Stimulated activated CD8-positive, alpha-beta memory T cell treated with anti-CD3 and anti-CD28 coated beads, Interleukin-7, amount 100 ng/mL, for 1 hour (primary cell): Measurements from ENCODE around the gene PROM1.

ENCODE experiments used
- DNase-seq, 2 donors: peaks; one replicate each; pipeline ENCODE4 v3.0.0-alpha.2; 2020; ENCODE audit warnings: low read depth in 2 of 2

The PROM1 gene

DNA sequence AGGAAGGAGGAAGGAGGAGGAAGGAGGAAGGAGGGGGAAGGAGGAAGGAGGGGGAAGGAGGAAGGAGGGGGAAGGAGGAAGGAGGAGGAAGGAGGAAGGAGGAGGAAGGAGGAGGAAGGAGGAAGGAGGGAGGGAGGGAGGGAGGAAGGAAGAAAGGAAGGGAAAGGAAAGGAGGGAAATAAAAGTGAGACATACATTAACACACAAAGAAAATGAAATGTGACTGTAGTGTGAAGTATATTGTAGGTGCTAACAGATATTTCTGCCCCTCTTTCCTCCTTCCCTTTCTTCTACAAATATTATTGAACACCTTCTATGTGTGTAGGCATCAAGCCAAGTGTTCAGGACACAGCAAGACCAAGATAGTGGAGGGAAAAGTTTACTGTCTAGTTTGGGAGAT is 26.4 kb upstream of the PROM1 start:
- no peak for DNase-seq

GRCh38 chr4:16109256-16109655 is 25.4 kb upstream of the PROM1 start:
- DNase-seq: no peak

GRCh38 chr4:16106956-16107355 is 23.1 kb upstream of the PROM1 start:
- no peak for DNase-seq

DNA sequence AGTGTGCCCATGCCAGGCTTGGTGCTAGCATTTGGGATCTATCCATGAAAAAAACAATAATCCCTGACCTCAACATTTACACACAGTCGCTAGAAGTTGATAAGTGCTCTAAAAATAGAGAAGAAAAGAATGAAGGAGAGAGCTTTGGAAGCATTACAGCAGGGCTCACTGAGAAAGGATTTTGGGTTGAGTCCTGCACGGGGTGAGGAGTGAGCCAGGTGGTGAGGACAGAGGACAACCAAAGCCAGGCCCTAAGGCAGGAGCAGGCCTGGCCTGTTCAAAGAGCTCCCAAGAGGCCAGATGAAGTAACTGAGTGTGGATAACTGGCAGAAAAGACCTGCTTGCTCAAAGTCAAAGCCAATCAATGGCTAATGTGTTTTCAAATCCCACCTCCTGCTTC is 20.7 kb upstream of the PROM1 start:
- DNase-seq: no peak

DNA sequence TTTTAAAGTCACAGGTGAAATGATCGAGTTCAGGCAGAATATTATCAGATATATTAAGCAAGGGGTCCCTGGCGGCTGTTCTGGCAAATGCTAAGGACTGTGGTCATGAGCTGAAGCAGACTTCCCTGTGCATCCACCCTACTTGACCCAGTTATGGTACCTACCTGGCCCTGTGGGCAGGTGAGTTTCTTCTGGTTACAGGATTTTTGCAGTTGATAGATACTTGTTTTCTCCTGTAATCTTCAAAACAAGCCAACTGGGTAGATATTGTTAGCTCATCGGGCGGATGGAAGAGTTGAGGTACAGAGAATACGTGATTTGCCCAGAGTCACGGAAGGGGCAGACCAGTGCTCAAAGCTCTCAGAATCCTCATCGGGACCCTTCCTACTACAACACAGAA is 18.5 kb upstream of the PROM1 start:
- no peak for DNase-seq

GRCh38 chr4:16100833-16101232 is 17.0 kb upstream of the PROM1 start:
- no peak for DNase-seq

DNA sequence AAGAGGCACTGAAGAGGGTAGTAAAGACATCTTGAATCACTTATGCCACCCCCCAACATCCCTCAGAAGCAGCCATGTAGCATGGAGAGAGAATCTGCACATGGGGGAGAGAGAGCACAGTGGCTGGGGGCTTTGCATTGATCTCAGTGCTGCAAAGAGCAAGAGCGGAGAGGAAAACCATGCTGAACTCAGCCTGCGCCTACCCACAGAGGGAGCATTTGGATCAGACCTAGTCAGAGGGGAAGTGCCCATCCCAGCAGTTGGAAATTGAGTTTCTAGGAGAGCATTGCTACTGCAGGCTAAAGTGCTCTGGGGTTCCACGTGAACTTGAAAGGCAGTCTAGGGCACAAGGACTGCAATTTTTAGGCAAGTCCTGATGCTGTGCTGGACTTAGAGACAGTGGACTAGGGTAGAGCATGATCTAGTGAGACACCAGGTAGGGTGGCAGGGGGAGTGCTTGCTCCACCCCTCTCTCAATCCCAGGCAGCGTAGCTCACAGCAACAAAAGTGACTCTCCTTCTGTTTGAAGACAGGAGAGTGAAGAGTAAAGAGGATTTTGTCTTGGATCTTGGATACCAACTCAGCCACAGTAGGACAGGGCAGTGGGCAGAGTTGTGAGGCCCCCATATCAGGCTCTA is 9.0 kb upstream of the PROM1 start:
- DNase-seq: no peak

DNA sequence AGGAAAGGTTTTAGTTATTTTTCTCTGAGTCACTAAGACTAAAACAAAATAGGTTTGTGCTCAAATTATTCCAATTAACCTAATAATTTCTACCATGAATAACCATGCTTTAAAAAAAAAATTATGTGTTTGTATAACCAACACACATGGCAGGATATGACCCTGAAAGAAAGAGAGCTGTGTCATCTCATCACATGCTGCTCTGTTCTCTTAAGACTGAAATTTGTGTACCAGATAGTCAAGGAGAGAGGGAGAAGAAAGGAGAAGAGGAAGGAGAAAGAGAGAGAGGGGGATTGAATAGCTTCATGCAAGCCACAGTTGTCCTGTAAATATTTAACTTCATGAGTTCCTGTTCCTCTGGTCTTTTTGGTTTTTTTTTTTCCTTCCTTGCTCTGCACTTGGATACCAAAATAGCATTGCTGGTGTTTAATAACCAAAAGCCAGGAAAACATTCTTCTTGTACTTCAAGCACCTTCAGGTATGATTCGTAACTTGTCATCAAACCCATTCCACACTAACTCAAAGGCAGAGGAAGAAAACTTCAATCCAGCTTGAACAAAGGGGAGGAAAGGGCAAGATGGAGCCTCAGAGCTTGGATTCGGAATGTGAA is 6.4 kb upstream of the PROM1 start:
- no peak for DNase-seq

DNA sequence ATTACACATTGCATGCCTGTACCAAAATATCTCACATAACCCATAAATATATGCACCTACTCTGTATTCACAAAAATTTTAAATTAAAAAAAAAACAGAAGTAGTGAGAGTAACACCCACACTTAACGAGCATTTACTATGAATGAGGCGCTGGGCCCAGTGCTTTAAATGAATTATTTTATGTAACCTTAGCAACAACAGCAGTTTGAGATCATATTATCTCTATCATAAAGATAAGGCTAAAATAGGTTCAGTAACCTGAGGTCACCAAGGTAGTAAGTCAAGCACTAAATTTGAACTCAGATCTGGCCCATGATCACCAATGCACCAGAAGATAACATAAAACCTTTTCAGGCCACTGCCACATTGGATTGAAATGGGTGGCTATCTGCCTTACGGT is 5.3 kb upstream of the PROM1 start:
- DNase-seq: no peak

GRCh38 chr4:16088601-16089000 is 4.8 kb upstream of the PROM1 start:
- no peak for DNase-seq

DNA sequence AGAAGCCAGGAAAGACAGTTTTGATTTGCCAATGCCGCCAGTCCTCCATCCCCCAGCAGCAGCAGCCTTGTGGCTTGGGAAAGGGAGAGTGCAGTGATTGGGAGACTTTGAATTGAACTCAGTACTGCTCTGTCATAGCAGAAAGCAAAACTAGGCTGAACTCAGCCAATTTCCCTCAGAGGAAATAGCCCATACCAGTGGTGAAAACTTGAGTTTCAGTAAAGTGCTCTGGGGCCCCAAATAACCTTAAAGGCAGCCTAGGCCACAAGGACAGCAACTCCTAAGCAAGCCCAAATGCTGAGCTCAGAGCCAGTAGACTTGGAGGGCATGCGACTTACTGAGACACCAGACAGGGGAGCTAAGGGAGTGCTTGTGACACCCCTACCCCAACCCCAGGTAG is 2.0 kb upstream of the PROM1 start:
- no peak for DNase-seq

DNA sequence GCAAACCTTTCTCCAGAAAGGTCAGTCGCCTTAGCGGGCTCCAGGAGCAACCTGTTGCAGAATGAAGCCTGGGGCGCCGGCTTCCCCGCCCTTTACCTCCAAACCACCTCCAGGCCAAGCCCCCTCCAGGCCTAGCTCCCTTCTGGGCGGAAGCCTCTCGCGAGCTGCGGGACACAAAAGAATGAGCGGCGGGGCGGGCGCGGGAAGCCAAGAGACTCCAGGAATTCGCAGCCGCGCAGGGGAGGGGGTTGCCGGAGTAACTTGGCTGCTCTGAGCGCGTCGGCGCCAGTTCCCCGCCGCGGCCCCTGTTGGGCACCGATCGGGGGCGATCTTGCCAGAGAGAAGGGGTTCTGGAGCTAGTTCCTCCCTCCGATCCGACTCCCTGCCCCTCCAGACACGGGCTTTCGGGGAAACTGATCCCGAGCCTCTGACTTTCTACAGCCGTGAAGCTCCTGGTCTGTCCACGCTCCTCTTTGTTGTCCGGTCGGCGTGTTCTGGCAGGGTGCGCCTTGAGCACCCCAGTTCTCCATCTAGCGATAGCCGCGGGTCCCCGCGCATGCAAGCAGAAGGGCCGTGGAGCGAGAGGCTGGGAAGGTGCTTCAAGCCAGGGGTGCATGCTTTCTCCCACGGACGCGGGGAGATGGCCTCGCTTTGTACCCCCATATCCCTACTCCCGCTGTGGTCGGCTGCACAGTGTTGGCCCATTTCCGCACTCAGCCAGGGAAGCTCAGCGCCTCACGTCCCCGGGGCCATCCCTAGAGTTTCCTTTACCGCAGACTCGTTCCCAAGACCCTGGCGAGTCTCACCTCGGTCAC is 1.2 kb downstream of the PROM1 start:
- DNase-seq: no peak

GRCh38 chr4:16082041-16082425 is 1.8 kb downstream of the PROM1 start:
- DNase-seq: no peak

GRCh38 chr4:16079046-16079445 is 4.8 kb downstream of the PROM1 start:
- DNase-seq: no peak

DNA sequence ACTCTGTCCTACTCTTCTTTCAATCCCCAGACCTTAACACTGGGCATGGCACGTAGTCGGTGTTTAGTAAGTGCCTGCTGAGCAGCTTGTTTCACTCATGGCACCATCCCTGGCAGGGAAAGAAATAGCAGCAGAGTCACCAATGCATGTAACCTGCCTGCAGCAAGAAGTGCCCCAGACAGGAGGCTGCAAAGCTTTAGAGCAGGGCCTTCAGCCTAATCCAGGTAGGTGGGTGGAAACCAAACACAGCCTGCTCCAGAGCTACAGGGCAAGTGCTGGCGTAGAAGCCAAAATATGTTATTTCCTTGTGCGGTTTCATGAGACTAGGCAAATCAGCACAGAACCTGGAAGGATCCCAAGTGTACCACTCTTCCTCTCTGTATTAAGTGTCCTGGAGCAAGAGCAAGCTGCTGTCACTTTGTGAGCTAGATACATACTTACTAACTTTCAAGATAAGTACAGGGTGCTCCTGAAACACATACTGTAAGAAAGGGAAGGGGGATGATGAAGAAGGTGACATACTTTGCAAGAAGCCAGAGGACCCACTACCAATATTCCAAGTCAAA is 5.5 kb downstream of the PROM1 start:
- DNase-seq: no peak

GRCh38 chr4:16077786-16078185 is 6.0 kb downstream of the PROM1 start:
- no peak for DNase-seq

GRCh38 chr4:16075975-16076757 is 7.7 kb downstream of the PROM1 start:
- no peak for DNase-seq

- DNase-seq: no peak
These were observed 8.8 kb downstream of the PROM1 start for GRCh38 chr4:16075061-16075460.

DNA sequence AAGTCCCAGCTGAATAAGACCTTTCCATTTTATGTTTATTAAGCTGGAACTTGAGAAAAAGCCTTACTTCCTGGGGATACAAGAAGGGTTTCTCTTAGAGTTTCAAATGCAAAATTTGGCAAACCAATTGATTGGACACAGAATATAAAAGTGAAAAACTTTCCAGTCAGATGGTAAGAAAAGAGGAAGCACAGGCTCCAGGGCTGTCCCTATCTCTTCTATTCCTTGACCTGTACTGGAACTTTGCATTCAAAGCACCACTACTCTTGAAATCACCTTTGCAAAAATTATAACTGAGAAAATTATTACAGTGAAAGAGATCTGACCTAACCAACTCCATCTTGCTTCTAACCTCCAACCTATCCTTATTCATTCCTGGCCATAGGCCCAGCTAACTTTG is 11.7 kb downstream of the PROM1 start:
- DNase-seq: no peak

GRCh38 chr4:16070203-16070602 is 13.6 kb downstream of the PROM1 start:
- DNase-seq: no peak

GRCh38 chr4:16067515-16067914 is 16.3 kb downstream of the PROM1 start:
- DNase-seq: no peak

DNA sequence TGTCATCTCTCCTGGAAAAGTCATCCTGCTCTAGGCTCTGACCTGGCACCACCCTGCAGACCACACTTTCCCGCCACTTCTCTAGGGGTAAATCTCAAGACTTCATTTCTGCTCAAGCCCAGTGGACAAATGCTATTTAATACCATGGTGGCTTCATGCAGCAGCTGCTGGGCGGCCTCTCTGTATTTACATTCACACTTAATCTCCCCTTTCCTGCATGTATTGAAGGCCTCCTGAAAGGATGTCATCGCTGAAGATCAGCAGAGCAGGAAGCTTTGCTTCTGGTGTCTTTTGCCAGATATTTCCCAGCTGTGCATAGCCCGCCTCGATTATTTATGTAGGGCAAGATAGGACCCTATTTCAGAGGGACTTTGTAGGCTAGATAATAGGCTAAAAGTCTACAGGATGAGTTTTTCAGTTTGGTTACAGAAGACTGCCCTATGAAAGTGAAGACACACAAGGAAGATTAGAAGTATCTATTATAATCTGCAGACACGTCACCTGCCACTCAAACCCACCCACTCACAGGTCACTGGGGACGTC is 17.2 kb downstream of the PROM1 start:
- DNase-seq: no peak
